Hindlimb muscle (tissue), 1 donor: Measurements from ENCODE around the gene CDCA5. TPM values are rescaled to one million over a fixed set of nuclear protein-coding genes. Genes with fewer than 3 reads are reported as not detected.

Experiments
- DNase-seq: peaks from one replicate; pipeline ENCODE4 v3.0.0-alpha.2; 2013
- polyA plus RNA-seq: library from polyadenylated mRNA; unstranded; fragments of 120-200 nt; gene quantifications from one replicate; pipeline ENCODE4 v1.2.1, GENCODE V29; 2013; ENCODE audit not compliant: insufficient read length

CDCA5 gene
- polyA plus RNA-seq, 1 donor = 11.7 TPM

- DNase-seq = no peak
Measured at GRCh38 chr11:65067446-65067845, 16.4 kb downstream of the CDCA5 start.

- no peak for DNase-seq
Measured at GRCh38 chr11:65066805-65067291, 17.0 kb downstream of the CDCA5 start.

GRCh38 chr11:65066315-65066714 is 17.5 kb downstream of the CDCA5 start:
- no peak for DNase-seq

- no peak for DNase-seq
Measured at GRCh38 chr11:65065851-65066250, 18.0 kb downstream of the CDCA5 start.

- no peak for DNase-seq
Measured at GRCh38 chr11:65064847-65065240, 19.0 kb downstream of the CDCA5 start.

- DNase-seq = no peak
Measured at GRCh38 chr11:65063532-65063931, 20.3 kb downstream of the CDCA5 start.

GRCh38 chr11:65060913-65061408 is 22.9 kb downstream of the CDCA5 start:
- no peak for DNase-seq

GRCh38 chr11:65059959-65060824 is 23.6 kb downstream of the CDCA5 start:
- DNase-seq = no peak

- DNase-seq = no peak
Measured at GRCh38 chr11:65059523-65059922, 24.3 kb downstream of the CDCA5 start.

- DNase-seq = no peak
Measured at GRCh38 chr11:65058419-65059054, 25.3 kb downstream of the CDCA5 start, which contains the start of gene NAALADL1. NAALADL1 (minus strand) TSS chr11:65058553; CDS start chr11:65058521, 32 bp downstream.

GRCh38 chr11:65058012-65058411 is 25.8 kb downstream of the CDCA5 start:
- no peak for DNase-seq

GRCh38 chr11:65057526-65057925 is 26.3 kb downstream of the CDCA5 start:
- DNase-seq = no peak

GRCh38 chr11:65056999-65057398 is 26.8 kb downstream of the CDCA5 start:
- DNase-seq = no peak

GRCh38 chr11:65055538-65055937 is 28.3 kb downstream of the CDCA5 start:
- DNase-seq = no peak

GRCh38 chr11:65053827-65054508 is 29.9 kb downstream of the CDCA5 start:
- no peak for DNase-seq

- DNase-seq = no peak
Measured at GRCh38 chr11:65051398-65051858, 32.4 kb downstream of the CDCA5 start.

GRCh38 chr11:65047581-65048422 is 36.0 kb downstream of the CDCA5 start:
- no peak for DNase-seq

GRCh38 chr11:65045728-65046127 is 38.1 kb downstream of the CDCA5 start:
- no peak for DNase-seq

GRCh38 chr11:65045061-65045460 is 38.8 kb downstream of the CDCA5 start:
- DNase-seq = no peak

- peak; percentile 47 for DNase-seq
Measured at GRCh38 chr11:65043881-65044501, 39.8 kb downstream of the CDCA5 start.

GRCh38 chr11:65042891-65043290 is 40.9 kb downstream of the CDCA5 start:
- DNase-seq = no peak
